Upper lobe of left lung (tissue), 4 donors: ENCODE measurements around the gene STRBP.

Source experiments
- CTCF ChIP-seq, 6 experiments: fragments of 450-650 bp in 4 of 6; fragments of 200-600 bp in 2 of 6; sonication (generic) in 2 of 6; IDR thresholded peaks; one replicate each; pipeline ENCODE4 v1.5.1; 2016 to 2019; ENCODE audit warnings: antibody characterized with exemption in 6 of 6
- EP300 ChIP-seq, 4 donors: sonication (generic); formaldehyde crosslinking; IDR thresholded peaks; one replicate each; pipeline ENCODE4 v1.5.1; 2017; ENCODE audit warnings: antibody characterized with exemption in 4 of 4, control low read depth in 2 of 4
- POLR2A ChIP-seq, 4 donors: fragments of 450-650 bp; IDR thresholded peaks; one replicate each; pipeline ENCODE4 v1.5.1; 2016 to 2017; ENCODE audit warnings: antibody characterized with exemption in 4 of 4, mild to moderate bottlenecking in 2 of 4
- POLR2AphosphoS5 ChIP-seq, 2 donors: sonication (generic); formaldehyde crosslinking; IDR thresholded peaks; one replicate each; pipeline ENCODE4 v1.5.1; 2017; ENCODE audit warnings: antibody characterized with exemption in 2 of 2

GRCh38 chr9:123096987-123097386 lies 171.4 kb downstream of the STRBP start:
- TF ChIP-seq CTCF (IDR thresholded peaks at IDR 0.05) (no peak), POLR2AphosphoS5 (IDR thresholded peaks at IDR 0.05) (no peak), POLR2A (IDR thresholded peaks at IDR 0.05) (no peak), EP300 (IDR thresholded peaks at IDR 0.05) (no peak)
